GM10248 (cell line): ENCODE measurements around the gene ATP5F1D.

Experiments
- CTCF ChIA-PET: fragments of 300-600 bp; sonication (Branson Sonifier 250); formaldehyde crosslinking; extraction: SDS; loops from one replicate; lab custom pipeline; 2021; ENCODE audit warnings: antibody characterized with exemption; lab: Yijun Ruan, JAX
- POLR2A ChIA-PET: fragments of 350-650 bp; sonication (Branson Sonifier 250); formaldehyde crosslinking; extraction: SDS; loops from one replicate; lab custom pipeline; 2020; ENCODE audit warnings: antibody characterized with exemption; lab: Yijun Ruan, JAX
- DNase-seq: peaks from one replicate; pipeline ENCODE4 v3.0.0; 2012; ENCODE audit errors: extremely low spot score
- CTCF ChIP-seq: IDR thresholded peaks from 2 replicates; pipeline ENCODE4 v1.5.1; 2012; ENCODE audit warnings: mild to moderate bottlenecking, low read depth; ENCODE audit errors: extremely low read depth, missing control alignments, control extremely low read depth

Gene ATP5F1D

GRCh38 chr19:1251330-1252220 is 10.0 kb downstream of the ATP5F1D start:
- TF ChIP-seq CTCF = no peak
- CTCF ChIA-PET = interaction anchor here (3.3 kb wide), 1 partner anchor 15 kb away, joined by 28 read pairs; no protein-coding TSS in a partner anchor
- POLR2A ChIA-PET = interaction anchor here (2.7 kb wide), 1 partner anchor 18 kb away, joined by 18 read pairs; the partner anchor contains the start of gene CIRBP
- no peak for DNase-seq

GRCh38 chr19:1252221-1252820 is 10.8 kb downstream of the ATP5F1D start:
- ChIA-PET POLR2A (interaction anchor here (0.7 to 2.7 kb wide), 3 partner anchors 13 to 22 kb away, joined by 3 to 18 read pairs (median 4); partner anchors contain the start of gene CIRBP), CTCF (interaction anchor here (1.0 to 18.0 kb wide), 4 partner anchors 10 to 17 kb away, joined by 3 to 491 read pairs (median 18); partner anchors contain the start of genes ATP5F1D, CBARP and CIRBP)
- no peak for TF ChIP-seq CTCF
- DNase-seq = no peak

GRCh38 chr19:1252821-1253513 is 11.4 kb downstream of the ATP5F1D start:
- POLR2A ChIA-PET = interaction anchor here (0.7 to 2.7 kb wide), 5 partner anchors 12 to 23 kb away, joined by 3 to 18 read pairs (median 4); partner anchors contain the start of genes CIRBP and FAM174C
- TF ChIP-seq CTCF = no peak
- DNase-seq = no peak
- CTCF ChIA-PET = interaction anchor here (1.0 to 18.0 kb wide), 4 partner anchors 9 to 16 kb away, joined by 3 to 491 read pairs (median 18); partner anchors contain the start of genes ATP5F1D, CBARP and CIRBP

- no peak for TF ChIP-seq CTCF
- POLR2A ChIA-PET = interaction anchor here (0.7 to 2.7 kb wide), 4 partner anchors 12 to 22 kb away, joined by 4 to 18 read pairs (median 4); partner anchors contain the start of genes CIRBP and FAM174C
- CTCF ChIA-PET = interaction anchor here (1.0 to 18.0 kb wide), 4 partner anchors 8 to 15 kb away, joined by 3 to 491 read pairs (median 18); partner anchors contain the start of genes ATP5F1D, CBARP and CIRBP
- DNase-seq = no peak
Observed at GRCh38 chr19:1253514-1254080, 12.0 kb downstream of the ATP5F1D start.

GRCh38 chr19:1254081-1254527 is 12.6 kb downstream of the ATP5F1D start:
- CTCF ChIA-PET = interaction anchor here (3.3 to 18.0 kb wide), 2 partner anchors 11 to 12 kb away, joined by 28 to 491 read pairs; partner anchors contain the start of genes ATP5F1D and CBARP
- POLR2A ChIA-PET = no interaction called here
- no peak for TF ChIP-seq CTCF

More at GRCh38 chr19:1254081-1254527, 12.6 kb downstream of the ATP5F1D start:
- DNase-seq = no peak
